GM23338 (cell line): Measurements from ENCODE around the gene FUT6. TPM values are rescaled to one million over a fixed set of nuclear protein-coding genes. Genes with fewer than 3 reads are reported as not detected.

Source experiments
- ATAC-seq: fragments of 200-7000 bp; cut with Tn5 transposase; 3 replicates; pipeline ENCODE4 v1.9.1; 2020
- DNase-seq: peaks from one replicate; pipeline ENCODE4 v3.0.0-alpha.2; 2015; ENCODE audit warnings: low spot score
- H2AFZ ChIP-seq: fragments of 200-600 bp; sonication (generic); 2 replicates; pipeline ENCODE4 v1.8.0; 2016; ENCODE audit warnings: antibody characterized with exemption, mild to moderate bottlenecking, moderate library complexity
- H3F3A ChIP-seq: fragments of 200-600 bp; sonication (generic); replicated peaks from 2 replicates; pipeline ENCODE4 v1.8.0; 2017; ENCODE audit warnings: antibody characterized with exemption, mixed run types, low read depth
- H3K27ac ChIP-seq: fragments of 200-600 bp; sonication (generic); 2 replicates; pipeline ENCODE4 v1.6.1; 2016; ENCODE audit warnings: low read depth
- H3K27me3 ChIP-seq: fragments of 200-600 bp; sonication (generic); 2 replicates; pipeline ENCODE4 v1.8.0; 2016; ENCODE audit warnings: mild to moderate bottlenecking, mixed run types, moderate library complexity; ENCODE audit not compliant: insufficient read depth
- H3K36me3 ChIP-seq: fragments of 200-600 bp; sonication (generic); 2 replicates; pipeline ENCODE4 v1.8.0; 2016; ENCODE audit warnings: mild to moderate bottlenecking; ENCODE audit not compliant: insufficient read depth
- H3K4me1 ChIP-seq: fragments of 200-600 bp; sonication (generic); 2 replicates; pipeline ENCODE4 v1.8.0; 2016; ENCODE audit warnings: mild to moderate bottlenecking, moderate library complexity; ENCODE audit not compliant: insufficient read depth
- H3K4me2 ChIP-seq: fragments of 200-600 bp; sonication (generic); 2 replicates; pipeline ENCODE4 v1.7.1; 2017; ENCODE audit warnings: mixed run types
- H3K4me3 ChIP-seq: fragments of 200-600 bp; sonication (generic); 2 replicates; pipeline ENCODE4 v1.6.1; 2016; ENCODE audit warnings: mixed run types
- H3K79me2 ChIP-seq: fragments of 200-600 bp; sonication (generic); replicated peaks from 2 replicates; pipeline ENCODE4 v1.8.0; 2017; ENCODE audit warnings: mild to moderate bottlenecking; ENCODE audit not compliant: insufficient read depth
- H3K9me2 ChIP-seq: fragments of 200-600 bp; sonication (generic); 2 replicates; pipeline ENCODE4 v1.8.0; 2017; ENCODE audit not compliant: insufficient read depth
- H4K20me1 ChIP-seq: fragments of 200-600 bp; sonication (generic); replicated peaks from 2 replicates; pipeline ENCODE4 v1.8.0; 2017; ENCODE audit warnings: mild to moderate bottlenecking; ENCODE audit not compliant: insufficient read depth
- H3K27ac Mint-ChIP-seq: 2 replicates; pipeline ENCODE4 v1.8.0; 2020; ENCODE audit warnings: inconsistent platforms, mild to moderate bottlenecking, moderate library complexity, mixed read lengths
- H3K27me3 Mint-ChIP-seq: 3 replicates; pipeline ENCODE4 v1.8.0; 2022; ENCODE audit warnings: low read depth, mild to moderate bottlenecking, moderate library complexity, mixed read lengths, inconsistent platforms; ENCODE audit not compliant: insufficient read depth, poor library complexity
- H3K36me3 Mint-ChIP-seq: 3 replicates; pipeline ENCODE4 v1.8.0; 2021; ENCODE audit warnings: low read depth, mild to moderate bottlenecking, inconsistent platforms, moderate library complexity, mixed read lengths
- H3K4me1 Mint-ChIP-seq: 3 replicates; pipeline ENCODE4 v1.8.0; 2020; ENCODE audit warnings: mild to moderate bottlenecking, inconsistent platforms, mixed read lengths
- H3K4me3 Mint-ChIP-seq: 3 replicates; pipeline ENCODE4 v1.8.0; 2021; ENCODE audit warnings: moderate library complexity, mild to moderate bottlenecking, inconsistent platforms, mixed read lengths
- H3K9me3 Mint-ChIP-seq: 3 replicates; pipeline ENCODE4 v1.8.0; 2020; ENCODE audit warnings: moderate library complexity, mild to moderate bottlenecking, inconsistent platforms, mixed read lengths
- EZH2 ChIP-seq: fragments of 200-600 bp; sonication (generic); IDR thresholded peaks from one replicate; pipeline ENCODE4 v1.8.0; 2017; ENCODE audit warnings: antibody characterized with exemption, mild to moderate bottlenecking, low read depth; ENCODE audit not compliant: unreplicated experiment
- JUNB ChIP-seq: IDR thresholded peaks from one replicate; pipeline ENCODE4 v1.6.1; 2016; ENCODE audit warnings: antibody characterized with exemption; ENCODE audit not compliant: unreplicated experiment
- POLR2AphosphoS5 ChIP-seq: IDR thresholded peaks from 2 replicates; pipeline ENCODE4 v1.6.1; 2016; ENCODE audit warnings: antibody characterized with exemption, low read depth
- STAT1 ChIP-seq: IDR thresholded peaks from one replicate; pipeline ENCODE4 v1.6.1; 2016; ENCODE audit warnings: antibody characterized with exemption; ENCODE audit not compliant: unreplicated experiment
- ZNF331 ChIP-seq: fragments of 250-450 bp; sonication (Bioruptor Pico); IDR thresholded peaks from 2 replicates; pipeline ENCODE4 v1.5.0; 2020; ENCODE audit warnings: low read depth, mild to moderate bottlenecking, moderate library complexity
- polyA plus RNA-seq: library from polyadenylated mRNA; unstranded; fragments of >200 nt; fragmentation: Nextera tagmentation; extraction: Ambion mirVana; gene quantifications from 2 replicates; pipeline ENCODE4 v1.2.1, GENCODE V29; 2016
- total RNA-seq: library from RNA; depleted of rRNA; stranded (reverse); fragments of >200 nt; shearing (Covaris generic); gene quantifications from 2 replicates; pipeline ENCODE4 v1.2.3, GENCODE V29; 2014
- TF ChIP-seq, protein P1 (sequence below): IDR thresholded peaks from 2 replicates; pipeline ENCODE4 v1.6.1; 2016; ENCODE audit warnings: antibody characterized with exemption
- TF ChIP-seq, protein P2 (sequence below): IDR thresholded peaks from one replicate; pipeline ENCODE4 v1.6.1; 2018; ENCODE audit warnings: antibody characterized with exemption; ENCODE audit not compliant: unreplicated experiment
- TF ChIP-seq, protein P3 (sequence below), 2 experiments: fragments of 200-600 bp in 1 of 2; sonication (generic) in 1 of 2; conservative IDR thresholded peaks; 2 replicates each; pipeline versions ENCODE4 v1.5.1 to v1.6.1; 2016 to 2017; ENCODE audit warnings: antibody characterized with exemption in 2 of 2, low read depth in 2 of 2, mild to moderate bottlenecking in 2 of 2, moderate library complexity in 1 of 2
- TF ChIP-seq, protein P4 (sequence below): fragments of 250-450 bp; sonication (Bioruptor Pico); IDR thresholded peaks from 2 replicates; pipeline ENCODE4 v1.5.0; 2020; ENCODE audit warnings: mild to moderate bottlenecking, moderate library complexity

The FUT6 gene
- total and polyA plus RNA-seq, 2 experiments from 2014 or later = not detected

DNA sequence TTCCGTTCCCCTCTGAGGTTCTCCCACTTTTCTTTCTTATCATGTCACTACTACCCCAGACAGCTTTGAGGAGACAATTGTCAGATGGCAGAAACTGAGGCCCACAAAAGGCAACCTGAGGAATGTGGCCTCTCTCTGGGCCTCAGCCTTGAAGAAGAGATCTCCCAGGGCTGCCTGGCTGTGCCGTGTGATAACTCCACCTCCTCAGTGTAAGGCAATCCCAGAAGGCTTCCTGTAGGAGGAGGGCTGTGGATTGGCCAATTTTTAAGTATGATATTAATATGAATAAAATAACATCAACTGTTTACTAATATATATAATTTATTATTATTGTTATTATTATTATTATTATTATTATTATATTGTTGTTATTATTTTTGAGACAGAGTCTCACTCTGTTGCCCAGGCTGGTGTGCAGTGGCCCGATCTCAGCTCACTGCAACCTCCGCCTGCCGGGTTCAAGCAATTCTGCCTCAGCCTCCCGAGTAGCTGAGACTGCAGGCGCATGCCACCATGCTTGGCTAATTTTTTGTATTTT, 44.1 kb downstream of the FUT6 start:
- Histone ChIP-seq H2AFZ (no peak overlapping the region), H3K36me3 (no peaks in the 10 kb centered on the region), H3F3A (no peaks in the 10 kb centered on the region), H3K4me3 (no peak overlapping the region), H3K9me2 (no peaks in the 10 kb centered on the region), H3K4me1 (no peaks in the 10 kb centered on the region), H3K4me2 (no peak overlapping the region), H3K27ac (no peak overlapping the region), H3K79me2 (no peaks in the 10 kb centered on the region), H3K27me3 (no peaks in the 10 kb centered on the region), H4K20me1 (no peaks in the 10 kb centered on the region)
- Mint-ChIP-seq H3K27me3 (peaks cover 24% of the 10 kb centered on the region), H3K9me3 (no peaks in the 10 kb centered on the region; the same call in 2 of the 3 replicates), H3K4me3 (no peak overlapping the region), H3K36me3 (peaks cover under 1% of the 10 kb centered on the region), H3K27ac (no peak overlapping the region), H3K4me1 (peaks cover under 1% of the 10 kb centered on the region; the same call in 2 of the 3 replicates)
- ATAC-seq (no peak), DNase-seq (no peak)
- TF ChIP-seq EZH2 (no peak), ZNF331 (CRISPR knock-in tag) (no peak), POLR2AphosphoS5 (no peak)
- TF ChIP-seq, protein P1, sequence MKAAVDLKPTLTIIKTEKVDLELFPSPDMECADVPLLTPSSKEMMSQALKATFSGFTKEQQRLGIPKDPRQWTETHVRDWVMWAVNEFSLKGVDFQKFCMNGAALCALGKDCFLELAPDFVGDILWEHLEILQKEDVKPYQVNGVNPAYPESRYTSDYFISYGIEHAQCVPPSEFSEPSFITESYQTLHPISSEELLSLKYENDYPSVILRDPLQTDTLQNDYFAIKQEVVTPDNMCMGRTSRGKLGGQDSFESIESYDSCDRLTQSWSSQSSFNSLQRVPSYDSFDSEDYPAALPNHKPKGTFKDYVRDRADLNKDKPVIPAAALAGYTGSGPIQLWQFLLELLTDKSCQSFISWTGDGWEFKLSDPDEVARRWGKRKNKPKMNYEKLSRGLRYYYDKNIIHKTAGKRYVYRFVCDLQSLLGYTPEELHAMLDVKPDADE = no peak

DNA sequence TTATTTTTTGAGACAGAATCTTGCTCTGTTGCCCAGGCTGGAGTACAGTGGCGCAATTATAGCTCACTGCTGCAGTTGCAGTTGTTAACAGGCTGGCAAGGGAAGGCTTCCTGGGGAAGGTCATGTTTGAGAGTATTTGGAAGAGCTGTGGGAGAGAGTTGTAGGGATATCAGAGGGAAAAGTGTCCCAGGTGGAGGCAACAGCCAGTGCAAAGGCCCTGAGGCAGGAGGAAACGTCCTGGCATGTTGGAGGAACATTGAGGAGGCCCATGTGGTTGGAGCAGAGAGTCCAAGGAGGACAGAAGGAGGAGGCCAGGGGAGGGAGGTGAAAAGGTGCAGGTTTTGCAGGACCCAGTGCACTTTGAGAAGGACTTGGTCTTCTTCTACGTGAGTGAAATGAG, 46.3 kb downstream of the FUT6 start:
- Histone ChIP-seq H3K27me3 (no peaks in the 10 kb centered on the region), H3K79me2 (no peaks in the 10 kb centered on the region), H3K4me3 (no peak overlapping the region), H3K4me2 (no peak overlapping the region), H3K9me2 (no peaks in the 10 kb centered on the region), H3K4me1 (no peaks in the 10 kb centered on the region), H3F3A (no peaks in the 10 kb centered on the region), H3K27ac (no peak overlapping the region), H3K36me3 (peaks cover 5% of the 10 kb centered on the region; the same call in 1 of the 2 replicates), H2AFZ (no peak overlapping the region), H4K20me1 (no peaks in the 10 kb centered on the region; the same call in 1 of the 2 replicates)
- H3K27me3 Mint-ChIP-seq = peaks cover 18% of the 10 kb centered on the region
- peaks cover 21% of the 10 kb centered on the region for H3K36me3 Mint-ChIP-seq
- H3K4me1 Mint-ChIP-seq = peaks cover 5% of the 10 kb centered on the region
- no peak overlapping the region for H3K27ac Mint-ChIP-seq
- H3K9me3 Mint-ChIP-seq = no peaks in the 10 kb centered on the region; the same call in 1 of the 3 replicates
- ATAC-seq (no peak), DNase-seq (no peak)
- H3K4me3 Mint-ChIP-seq = no peak overlapping the region
- TF ChIP-seq POLR2AphosphoS5 (no peak), STAT1 (no peak), JUNB (no peak)
- TF ChIP-seq, protein P2, sequence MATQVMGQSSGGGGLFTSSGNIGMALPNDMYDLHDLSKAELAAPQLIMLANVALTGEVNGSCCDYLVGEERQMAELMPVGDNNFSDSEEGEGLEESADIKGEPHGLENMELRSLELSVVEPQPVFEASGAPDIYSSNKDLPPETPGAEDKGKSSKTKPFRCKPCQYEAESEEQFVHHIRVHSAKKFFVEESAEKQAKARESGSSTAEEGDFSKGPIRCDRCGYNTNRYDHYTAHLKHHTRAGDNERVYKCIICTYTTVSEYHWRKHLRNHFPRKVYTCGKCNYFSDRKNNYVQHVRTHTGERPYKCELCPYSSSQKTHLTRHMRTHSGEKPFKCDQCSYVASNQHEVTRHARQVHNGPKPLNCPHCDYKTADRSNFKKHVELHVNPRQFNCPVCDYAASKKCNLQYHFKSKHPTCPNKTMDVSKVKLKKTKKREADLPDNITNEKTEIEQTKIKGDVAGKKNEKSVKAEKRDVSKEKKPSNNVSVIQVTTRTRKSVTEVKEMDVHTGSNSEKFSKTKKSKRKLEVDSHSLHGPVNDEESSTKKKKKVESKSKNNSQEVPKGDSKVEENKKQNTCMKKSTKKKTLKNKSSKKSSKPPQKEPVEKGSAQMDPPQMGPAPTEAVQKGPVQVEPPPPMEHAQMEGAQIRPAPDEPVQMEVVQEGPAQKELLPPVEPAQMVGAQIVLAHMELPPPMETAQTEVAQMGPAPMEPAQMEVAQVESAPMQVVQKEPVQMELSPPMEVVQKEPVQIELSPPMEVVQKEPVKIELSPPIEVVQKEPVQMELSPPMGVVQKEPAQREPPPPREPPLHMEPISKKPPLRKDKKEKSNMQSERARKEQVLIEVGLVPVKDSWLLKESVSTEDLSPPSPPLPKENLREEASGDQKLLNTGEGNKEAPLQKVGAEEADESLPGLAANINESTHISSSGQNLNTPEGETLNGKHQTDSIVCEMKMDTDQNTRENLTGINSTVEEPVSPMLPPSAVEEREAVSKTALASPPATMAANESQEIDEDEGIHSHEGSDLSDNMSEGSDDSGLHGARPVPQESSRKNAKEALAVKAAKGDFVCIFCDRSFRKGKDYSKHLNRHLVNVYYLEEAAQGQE = no peak
- TF ChIP-seq, protein P3, sequence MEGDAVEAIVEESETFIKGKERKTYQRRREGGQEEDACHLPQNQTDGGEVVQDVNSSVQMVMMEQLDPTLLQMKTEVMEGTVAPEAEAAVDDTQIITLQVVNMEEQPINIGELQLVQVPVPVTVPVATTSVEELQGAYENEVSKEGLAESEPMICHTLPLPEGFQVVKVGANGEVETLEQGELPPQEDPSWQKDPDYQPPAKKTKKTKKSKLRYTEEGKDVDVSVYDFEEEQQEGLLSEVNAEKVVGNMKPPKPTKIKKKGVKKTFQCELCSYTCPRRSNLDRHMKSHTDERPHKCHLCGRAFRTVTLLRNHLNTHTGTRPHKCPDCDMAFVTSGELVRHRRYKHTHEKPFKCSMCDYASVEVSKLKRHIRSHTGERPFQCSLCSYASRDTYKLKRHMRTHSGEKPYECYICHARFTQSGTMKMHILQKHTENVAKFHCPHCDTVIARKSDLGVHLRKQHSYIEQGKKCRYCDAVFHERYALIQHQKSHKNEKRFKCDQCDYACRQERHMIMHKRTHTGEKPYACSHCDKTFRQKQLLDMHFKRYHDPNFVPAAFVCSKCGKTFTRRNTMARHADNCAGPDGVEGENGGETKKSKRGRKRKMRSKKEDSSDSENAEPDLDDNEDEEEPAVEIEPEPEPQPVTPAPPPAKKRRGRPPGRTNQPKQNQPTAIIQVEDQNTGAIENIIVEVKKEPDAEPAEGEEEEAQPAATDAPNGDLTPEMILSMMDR (conservative IDR thresholded peaks at IDR 0.05; ENCODE audit: low read depth in 2 of 2) = no peak
- TF ChIP-seq, protein P4, sequence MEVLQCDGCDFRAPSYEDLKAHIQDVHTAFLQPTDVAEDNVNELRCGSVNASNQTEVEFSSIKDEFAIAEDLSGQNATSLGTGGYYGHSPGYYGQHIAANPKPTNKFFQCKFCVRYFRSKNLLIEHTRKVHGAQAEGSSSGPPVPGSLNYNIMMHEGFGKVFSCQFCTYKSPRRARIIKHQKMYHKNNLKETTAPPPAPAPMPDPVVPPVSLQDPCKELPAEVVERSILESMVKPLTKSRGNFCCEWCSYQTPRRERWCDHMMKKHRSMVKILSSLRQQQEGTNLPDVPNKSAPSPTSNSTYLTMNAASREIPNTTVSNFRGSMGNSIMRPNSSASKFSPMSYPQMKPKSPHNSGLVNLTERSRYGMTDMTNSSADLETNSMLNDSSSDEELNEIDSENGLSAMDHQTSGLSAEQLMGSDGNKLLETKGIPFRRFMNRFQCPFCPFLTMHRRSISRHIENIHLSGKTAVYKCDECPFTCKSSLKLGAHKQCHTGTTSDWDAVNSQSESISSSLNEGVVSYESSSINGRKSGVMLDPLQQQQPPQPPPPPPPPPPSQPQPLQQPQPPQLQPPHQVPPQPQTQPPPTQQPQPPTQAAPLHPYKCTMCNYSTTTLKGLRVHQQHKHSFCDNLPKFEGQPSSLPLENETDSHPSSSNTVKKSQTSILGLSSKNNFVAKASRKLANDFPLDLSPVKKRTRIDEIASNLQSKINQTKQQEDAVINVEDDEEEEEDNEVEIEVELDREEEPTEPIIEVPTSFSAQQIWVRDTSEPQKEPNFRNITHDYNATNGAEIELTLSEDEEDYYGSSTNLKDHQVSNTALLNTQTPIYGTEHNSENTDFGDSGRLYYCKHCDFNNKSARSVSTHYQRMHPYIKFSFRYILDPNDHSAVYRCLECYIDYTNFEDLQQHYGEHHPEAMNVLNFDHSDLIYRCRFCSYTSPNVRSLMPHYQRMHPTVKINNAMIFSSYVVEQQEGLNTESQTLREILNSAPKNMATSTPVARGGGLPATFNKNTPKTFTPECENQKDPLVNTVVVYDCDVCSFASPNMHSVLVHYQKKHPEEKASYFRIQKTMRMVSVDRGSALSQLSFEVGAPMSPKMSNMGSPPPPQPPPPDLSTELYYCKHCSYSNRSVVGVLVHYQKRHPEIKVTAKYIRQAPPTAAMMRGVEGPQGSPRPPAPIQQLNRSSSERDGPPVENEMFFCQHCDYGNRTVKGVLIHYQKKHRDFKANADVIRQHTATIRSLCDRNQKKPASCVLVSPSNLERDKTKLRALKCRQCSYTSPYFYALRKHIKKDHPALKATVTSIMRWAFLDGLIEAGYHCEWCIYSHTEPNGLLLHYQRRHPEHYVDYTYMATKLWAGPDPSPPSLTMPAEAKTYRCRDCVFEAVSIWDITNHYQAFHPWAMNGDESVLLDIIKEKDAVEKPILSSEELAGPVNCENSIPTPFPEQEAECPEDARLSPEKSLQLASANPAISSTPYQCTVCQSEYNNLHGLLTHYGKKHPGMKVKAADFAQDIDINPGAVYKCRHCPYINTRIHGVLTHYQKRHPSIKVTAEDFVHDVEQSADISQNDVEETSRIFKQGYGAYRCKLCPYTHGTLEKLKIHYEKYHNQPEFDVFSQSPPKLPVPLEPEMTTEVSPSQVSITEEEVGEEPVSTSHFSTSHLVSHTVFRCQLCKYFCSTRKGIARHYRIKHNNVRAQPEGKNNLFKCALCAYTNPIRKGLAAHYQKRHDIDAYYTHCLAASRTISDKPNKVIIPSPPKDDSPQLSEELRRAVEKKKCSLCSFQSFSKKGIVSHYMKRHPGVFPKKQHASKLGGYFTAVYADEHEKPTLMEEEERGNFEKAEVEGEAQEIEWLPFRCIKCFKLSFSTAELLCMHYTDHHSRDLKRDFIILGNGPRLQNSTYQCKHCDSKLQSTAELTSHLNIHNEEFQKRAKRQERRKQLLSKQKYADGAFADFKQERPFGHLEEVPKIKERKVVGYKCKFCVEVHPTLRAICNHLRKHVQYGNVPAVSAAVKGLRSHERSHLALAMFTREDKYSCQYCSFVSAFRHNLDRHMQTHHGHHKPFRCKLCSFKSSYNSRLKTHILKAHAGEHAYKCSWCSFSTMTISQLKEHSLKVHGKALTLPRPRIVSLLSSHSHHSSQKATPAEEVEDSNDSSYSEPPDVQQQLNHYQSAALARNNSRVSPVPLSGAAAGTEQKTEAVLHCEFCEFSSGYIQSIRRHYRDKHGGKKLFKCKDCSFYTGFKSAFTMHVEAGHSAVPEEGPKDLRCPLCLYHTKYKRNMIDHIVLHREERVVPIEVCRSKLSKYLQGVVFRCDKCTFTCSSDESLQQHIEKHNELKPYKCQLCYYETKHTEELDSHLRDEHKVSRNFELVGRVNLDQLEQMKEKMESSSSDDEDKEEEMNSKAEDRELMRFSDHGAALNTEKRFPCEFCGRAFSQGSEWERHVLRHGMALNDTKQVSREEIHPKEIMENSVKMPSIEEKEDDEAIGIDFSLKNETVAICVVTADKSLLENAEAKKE (CRISPR knock-in tag) = no peak
